Brain microvascular endothelial cell (primary cell): Measurements from ENCODE around the gene SLC3A2.

ENCODE experiments used
- DNase-seq: peaks from one replicate; pipeline ENCODE4 v3.0.0-alpha.2; 2020
- H3K27ac ChIP-seq: fragments of 250-450 bp; sonication (Bioruptor Pico); 2 replicates; pipeline ENCODE4 v1.5.1; 2020; ENCODE audit warnings: mild to moderate bottlenecking, moderate library complexity
- H3K27me3 ChIP-seq: fragments of 250-450 bp; sonication (Bioruptor Pico); replicated peaks from 2 replicates; pipeline ENCODE4 v1.5.1; 2020; ENCODE audit warnings: mild to moderate bottlenecking
- H3K36me3 ChIP-seq: fragments of 250-450 bp; sonication (Bioruptor Pico); replicated peaks from 2 replicates; pipeline ENCODE4 v1.5.1; 2020; ENCODE audit warnings: mild to moderate bottlenecking
- H3K4me3 ChIP-seq: 2 replicates; pipeline ENCODE4 v1.5.1; 2011; ENCODE audit warnings: low read depth, mild to moderate bottlenecking, control low read depth, low read length, moderate library complexity
- in situ Hi-C: cut with HindIII; loops from 2 replicates; pipeline ENCODE4 v1.10.0; 2017; ENCODE audit warnings: low sequenced_read_pairs, low pct_ligation_motif_present
- TF ChIP-seq, protein P1 (sequence below): IDR thresholded peaks from 2 replicates; pipeline ENCODE4 v1.5.1; 2011; ENCODE audit warnings: low read depth, mild to moderate bottlenecking, moderate library complexity, low read length, control low read depth, inconsistent platforms; ENCODE audit errors: missing control alignments

SLC3A2 gene

DNA sequence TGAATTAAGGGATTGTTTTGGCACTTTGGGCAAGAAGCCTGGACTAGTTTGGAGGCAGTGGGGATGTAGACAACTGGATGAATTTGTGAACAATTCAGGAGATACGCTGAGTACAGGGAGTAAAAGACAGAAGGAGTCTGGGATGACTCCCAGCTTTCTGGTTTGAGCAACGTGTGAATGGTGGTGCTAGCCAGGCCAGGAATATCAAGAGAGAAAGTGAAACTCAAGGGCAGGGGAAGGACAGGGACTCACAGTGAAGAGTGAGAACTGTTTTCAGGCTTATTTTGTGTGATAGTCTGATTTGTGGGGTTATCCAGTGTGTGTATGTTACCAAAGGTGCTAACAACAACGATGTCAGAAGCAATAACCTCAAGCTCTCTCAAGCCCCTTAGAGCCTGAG, 24.6 kb downstream of the SLC3A2 start:
- TF ChIP-seq, protein P1, sequence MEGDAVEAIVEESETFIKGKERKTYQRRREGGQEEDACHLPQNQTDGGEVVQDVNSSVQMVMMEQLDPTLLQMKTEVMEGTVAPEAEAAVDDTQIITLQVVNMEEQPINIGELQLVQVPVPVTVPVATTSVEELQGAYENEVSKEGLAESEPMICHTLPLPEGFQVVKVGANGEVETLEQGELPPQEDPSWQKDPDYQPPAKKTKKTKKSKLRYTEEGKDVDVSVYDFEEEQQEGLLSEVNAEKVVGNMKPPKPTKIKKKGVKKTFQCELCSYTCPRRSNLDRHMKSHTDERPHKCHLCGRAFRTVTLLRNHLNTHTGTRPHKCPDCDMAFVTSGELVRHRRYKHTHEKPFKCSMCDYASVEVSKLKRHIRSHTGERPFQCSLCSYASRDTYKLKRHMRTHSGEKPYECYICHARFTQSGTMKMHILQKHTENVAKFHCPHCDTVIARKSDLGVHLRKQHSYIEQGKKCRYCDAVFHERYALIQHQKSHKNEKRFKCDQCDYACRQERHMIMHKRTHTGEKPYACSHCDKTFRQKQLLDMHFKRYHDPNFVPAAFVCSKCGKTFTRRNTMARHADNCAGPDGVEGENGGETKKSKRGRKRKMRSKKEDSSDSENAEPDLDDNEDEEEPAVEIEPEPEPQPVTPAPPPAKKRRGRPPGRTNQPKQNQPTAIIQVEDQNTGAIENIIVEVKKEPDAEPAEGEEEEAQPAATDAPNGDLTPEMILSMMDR: no peak
- no peak overlapping the region for H3K4me3 ChIP-seq
- no peaks in the 10 kb centered on the region for H3K36me3 ChIP-seq
- no peak overlapping the region for H3K27ac ChIP-seq
- in situ Hi-C loops: loop anchor here (25.0 kb wide), 1 partner anchor 107 kb away; the partner anchor contains the start of gene SLC22A8
- H3K27me3 ChIP-seq: peaks cover 2% of the 10 kb centered on the region
- no peak for DNase-seq

DNA sequence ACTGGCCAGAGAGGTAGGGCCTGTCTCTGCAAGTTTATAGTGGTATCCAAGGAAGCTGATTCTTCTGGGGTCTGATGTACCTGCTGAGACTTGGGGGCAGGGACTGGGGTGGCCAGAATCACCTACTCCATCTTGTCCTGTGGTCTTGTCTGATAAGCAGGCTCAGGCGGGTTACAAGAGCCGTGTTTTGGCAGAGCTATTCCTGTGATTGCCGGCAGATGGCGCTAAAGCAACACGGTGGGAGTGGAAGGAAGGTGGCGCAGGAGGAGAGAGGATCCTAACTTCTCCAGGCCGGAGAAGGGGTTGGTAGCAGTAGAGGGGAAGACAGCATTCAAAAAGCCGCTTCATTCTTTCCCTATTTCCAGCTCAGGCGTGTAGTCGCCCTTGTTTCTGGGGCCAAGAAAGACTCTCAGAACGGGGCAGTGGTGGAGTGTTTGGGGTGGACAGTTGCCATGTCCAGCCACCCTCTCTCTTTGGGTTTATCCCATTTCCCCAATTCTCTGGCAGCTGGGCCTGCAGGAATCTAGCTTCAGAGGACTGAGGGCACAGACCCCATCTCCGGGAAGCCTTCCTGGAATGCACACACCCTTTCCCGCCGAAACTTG, 25.3 kb downstream of the SLC3A2 start:
- H3K4me3 ChIP-seq: no peak overlapping the region
- peaks cover 2% of the 10 kb centered on the region for H3K27me3 ChIP-seq
- DNase-seq: peak; percentile 70
- TF ChIP-seq, protein P1: peak; percentile 100
- H3K36me3 ChIP-seq: no peaks in the 10 kb centered on the region
- no peak overlapping the region for H3K27ac ChIP-seq
- in situ Hi-C loops: loop anchor here (25.0 kb wide), 1 partner anchor 106 kb away; the partner anchor contains the start of gene SLC22A8

DNA sequence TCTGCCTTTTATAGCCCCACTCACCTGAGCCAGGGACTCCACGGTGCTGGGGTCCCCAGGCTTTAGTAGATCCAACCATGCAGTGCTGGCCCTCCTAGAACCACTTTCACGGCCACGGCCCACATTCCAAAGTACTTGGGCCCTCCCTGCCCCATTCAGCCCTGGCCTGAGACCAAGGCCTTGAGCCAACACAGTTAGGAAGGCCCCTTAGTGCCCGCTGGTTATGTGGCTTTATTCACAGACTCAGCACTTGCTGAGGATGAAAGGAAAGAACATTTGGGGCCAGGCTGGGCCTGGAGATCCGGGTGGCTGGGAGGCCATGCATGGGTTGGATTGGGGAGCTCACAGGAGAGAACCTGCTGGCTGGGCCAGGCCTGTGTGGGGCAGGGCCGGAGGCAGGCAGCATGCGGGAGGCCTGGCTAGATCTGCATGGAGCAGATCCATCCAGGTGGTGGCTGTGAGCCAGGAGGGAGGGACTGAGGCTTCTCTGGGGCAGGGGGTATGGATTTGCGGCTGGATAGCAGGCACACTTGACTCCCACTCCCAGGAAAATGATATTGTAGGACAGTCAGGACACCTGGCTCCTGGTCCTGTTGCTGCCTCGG, 27.9 kb downstream of the SLC3A2 start:
- in situ Hi-C loops: loop anchor here (25.0 kb wide), 1 partner anchor 104 kb away; the partner anchor contains the start of gene SLC22A8
- H3K4me3 ChIP-seq: no peak overlapping the region
- no peak for DNase-seq
- H3K27me3 ChIP-seq: no peaks in the 10 kb centered on the region
- H3K36me3 ChIP-seq: no peaks in the 10 kb centered on the region
- H3K27ac ChIP-seq: no peak overlapping the region
- TF ChIP-seq, protein P1: no peak

DNA sequence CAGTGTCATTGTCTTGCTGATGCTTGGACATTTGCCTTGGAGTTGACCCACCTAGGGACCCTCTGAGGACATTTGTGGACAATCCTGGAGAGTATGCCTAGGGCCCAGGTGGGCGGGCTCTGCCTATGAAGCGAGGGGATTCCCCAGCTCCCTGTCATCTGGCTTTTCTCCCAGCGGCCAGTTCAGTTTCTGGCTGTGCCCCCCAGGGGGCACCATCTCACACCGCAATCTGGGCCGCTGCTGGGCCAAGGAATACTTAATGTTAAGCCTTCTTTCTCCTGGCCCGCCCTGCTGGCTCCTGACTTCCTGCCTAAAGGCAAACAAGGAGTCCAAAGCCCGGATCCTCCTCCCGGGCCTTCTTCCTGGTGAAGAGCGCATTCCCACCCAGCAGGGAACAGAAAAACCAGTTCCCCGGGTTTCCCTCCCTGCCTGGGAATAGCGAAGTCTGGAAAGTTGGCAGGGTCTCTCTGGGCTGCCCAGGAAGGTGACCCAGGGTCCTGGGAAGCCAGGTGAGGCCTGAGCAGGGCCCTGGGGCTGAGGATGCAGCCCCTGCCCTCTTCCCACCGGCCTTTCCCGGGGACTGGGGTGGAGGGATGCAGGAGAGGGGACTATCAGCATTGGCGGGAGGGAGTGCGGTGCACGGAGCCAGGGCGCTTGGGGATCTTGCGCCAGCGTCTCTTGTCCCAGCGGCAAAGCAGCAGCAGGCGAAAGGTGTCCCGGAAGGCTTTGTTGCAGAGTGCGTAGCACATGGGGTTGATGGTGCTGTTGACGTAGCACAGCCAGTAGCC, 28.6 kb downstream of the SLC3A2 start:
- peak; percentile 67 for DNase-seq
- TF ChIP-seq, protein P1: peak; percentile 87

DNA sequence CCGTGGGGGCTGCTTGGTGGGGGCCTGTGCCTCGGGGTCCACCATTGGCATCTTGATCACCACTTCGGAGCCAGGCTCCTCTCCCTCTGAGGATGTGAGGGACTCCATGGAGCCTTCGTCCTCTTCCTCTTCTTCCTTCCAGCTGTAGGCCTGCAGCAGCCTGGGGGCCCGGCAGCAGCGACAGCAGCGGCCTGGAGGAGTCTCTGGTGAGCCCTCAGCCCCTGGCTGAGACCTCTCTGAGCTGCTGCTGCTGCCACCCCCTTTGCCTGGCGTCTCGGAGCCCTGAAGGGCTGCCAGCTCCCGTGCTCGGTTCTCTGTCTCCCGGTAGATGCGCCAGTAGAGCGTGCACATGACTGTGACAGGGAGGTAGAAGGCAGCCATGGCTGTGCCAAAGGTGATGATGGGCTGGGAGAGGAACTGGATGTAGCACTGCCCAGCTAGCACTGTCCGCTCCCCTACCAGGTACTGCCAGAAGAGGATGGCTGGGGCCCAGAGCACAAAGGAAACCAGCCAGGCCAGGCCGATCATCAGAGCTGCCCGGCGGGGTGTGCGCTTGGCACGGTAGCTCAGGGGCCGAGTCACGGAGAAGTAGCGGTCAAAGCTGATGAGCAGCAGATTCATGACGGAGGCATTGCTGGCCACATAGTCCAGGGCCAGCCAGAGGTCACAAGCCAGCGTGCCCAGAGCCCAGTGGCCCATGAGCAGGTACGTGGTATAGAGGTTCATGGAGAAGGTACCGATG, 29.6 kb downstream of the SLC3A2 start:
- no peaks in the 10 kb centered on the region for H3K27me3 ChIP-seq
- H3K4me3 ChIP-seq: no peak overlapping the region
- TF ChIP-seq, protein P1: no peak
- no peak for DNase-seq
- H3K36me3 ChIP-seq: no peaks in the 10 kb centered on the region
- in situ Hi-C loops: loop anchor here (25.0 kb wide), 1 partner anchor 102 kb away; the partner anchor contains the start of gene SLC22A8
- H3K27ac ChIP-seq: no peak overlapping the region

More for the DNA sequence above, 28.6 kb downstream of the SLC3A2 start:
- Histone ChIP-seq H3K4me3 (no peak overlapping the region), H3K36me3 (no peaks in the 10 kb centered on the region), H3K27me3 (no peaks in the 10 kb centered on the region), H3K27ac (no peak overlapping the region)
- in situ Hi-C loops: loop anchor here (25.0 kb wide), 1 partner anchor 103 kb away; the partner anchor contains the start of gene SLC22A8
